Measurements from ENCODE around the gene SLC7A11.
"Not testable (repeated sequence)": the region's sequence is repeated elsewhere in the genome, so short reads cannot be mapped to it uniquely, and the experiment has no call there.

SLC7A11 gene

GRCh38 chr4:138241281-138242075 is 671 bp downstream of the SLC7A11 start:
- peak; percentile 11 for DNase-seq

GRCh38 chr4:138239491-138239890 is 2.7 kb downstream of the SLC7A11 start:
- no peak for DNase-seq

- no peak for DNase-seq
These were observed 3.4 kb downstream of the SLC7A11 start for GRCh38 chr4:138238521-138239292.

- DNase-seq, result not testable (repeated sequence)
These were observed 5.0 kb downstream of the SLC7A11 start for GRCh38 chr4:138237132-138237531.

GRCh38 chr4:138236037-138236436 is 6.1 kb downstream of the SLC7A11 start:
- no peak for DNase-seq

GRCh38 chr4:138235419-138235952 is 6.7 kb downstream of the SLC7A11 start:
- DNase-seq, result peak; percentile 52

- DNase-seq, result no peak
These were observed 7.9 kb downstream of the SLC7A11 start for GRCh38 chr4:138234248-138234647.

GRCh38 chr4:138233313-138234034 is 8.7 kb downstream of the SLC7A11 start:
- no peak for DNase-seq

GRCh38 chr4:138232364-138232763 is 9.8 kb downstream of the SLC7A11 start:
- no peak for DNase-seq

GRCh38 chr4:138230048-138230447 is 12.1 kb downstream of the SLC7A11 start:
- DNase-seq, result no peak

- no peak for DNase-seq
These were observed 13.0 kb downstream of the SLC7A11 start for GRCh38 chr4:138229160-138229559.

- no peak for DNase-seq
These were observed 15.8 kb downstream of the SLC7A11 start for GRCh38 chr4:138226351-138226750.

- DNase-seq, result no peak
These were observed 16.7 kb downstream of the SLC7A11 start for GRCh38 chr4:138225477-138225876.

- no peak for DNase-seq
These were observed 17.5 kb downstream of the SLC7A11 start for GRCh38 chr4:138224614-138225013.

- DNase-seq, result no peak
These were observed 18.8 kb downstream of the SLC7A11 start for GRCh38 chr4:138223231-138223910.

GRCh38 chr4:138222046-138222445 is 20.1 kb downstream of the SLC7A11 start:
- DNase-seq, result no peak

- DNase-seq, result no peak
These were observed 23.2 kb downstream of the SLC7A11 start for GRCh38 chr4:138218976-138219375.

GRCh38 chr4:138217567-138217966 is 24.6 kb downstream of the SLC7A11 start:
- DNase-seq, result no peak

GRCh38 chr4:138216272-138216867 is 25.8 kb downstream of the SLC7A11 start:
- no peak for DNase-seq

GRCh38 chr4:138210576-138210975 is 31.6 kb downstream of the SLC7A11 start:
- DNase-seq, result not testable (repeated sequence)

- DNase-seq, result no peak
These were observed 33.1 kb downstream of the SLC7A11 start for GRCh38 chr4:138209094-138209493.

Data from activated CD4-positive, alpha-beta T cell treated with anti-CD3 and anti-CD28 coated beads, Interleukin-10, Interleukin-2, amounts not matched to agents 100 ng/mL and 50 ng/mL, durations not matched to agents 16 hours and 8 hours (primary cell).